Osteoblast (primary cell): Measurements from ENCODE around the gene PIP5K1B. TPM values are rescaled to one million over a fixed set of nuclear protein-coding genes. Genes with fewer than 3 reads are reported as not detected.

Experiments
- DNase-seq: peaks from one replicate; pipeline ENCODE4 v3.0.0; 2011; ENCODE audit warnings: low spot score, mixed read lengths; ENCODE audit not compliant: insufficient read length; ENCODE audit errors: missing footprints
- H2AFZ ChIP-seq: 2 replicates; pipeline ENCODE4 v1.6.0; 2011; ENCODE audit warnings: mild to moderate bottlenecking, low read length
- H3K27ac ChIP-seq: 2 replicates; pipeline ENCODE4 v1.5.1; 2011; ENCODE audit warnings: mild to moderate bottlenecking, low read depth, low read length, moderate library complexity
- H3K27me3 ChIP-seq: 2 replicates; pipeline ENCODE4 v1.6.0; 2012; ENCODE audit warnings: mild to moderate bottlenecking, control low read depth, inconsistent platforms, low read length, moderate library complexity; ENCODE audit not compliant: insufficient read depth
- H3K36me3 ChIP-seq: 2 replicates; pipeline ENCODE4 v1.5.1; 2011; ENCODE audit warnings: mild to moderate bottlenecking, low read length, control low read depth, moderate library complexity; ENCODE audit not compliant: insufficient read depth
- H3K4me1 ChIP-seq: 2 replicates; pipeline ENCODE4 v1.5.1; 2011; ENCODE audit warnings: mild to moderate bottlenecking, low read length, control low read depth, moderate library complexity; ENCODE audit not compliant: insufficient read depth
- H3K4me2 ChIP-seq: 2 replicates; pipeline ENCODE4 v1.6.0; 2011; ENCODE audit warnings: mild to moderate bottlenecking, low read length; ENCODE audit not compliant: insufficient read depth
- H3K4me3 ChIP-seq: fragments of 200-600 bp; sonication (generic); 3 replicates; pipeline ENCODE4 v1.5.1; 2012; ENCODE audit warnings: mild to moderate bottlenecking, low read length, inconsistent platforms; ENCODE audit not compliant: insufficient read depth
- H3K79me2 ChIP-seq: 2 replicates; pipeline ENCODE4 v1.6.0; 2012; ENCODE audit warnings: mild to moderate bottlenecking, low read length, control low read depth, inconsistent platforms; ENCODE audit not compliant: insufficient read depth
- H3K9me3 ChIP-seq: 2 replicates; pipeline ENCODE4 v1.5.1; 2011; ENCODE audit warnings: low read depth, low read length, control low read depth
- H4K20me1 ChIP-seq: 2 replicates; pipeline ENCODE4 v1.6.0; 2012; ENCODE audit warnings: mild to moderate bottlenecking, low read length, control low read depth; ENCODE audit not compliant: insufficient read depth
- CTCF ChIP-seq: IDR thresholded peaks from 2 replicates; pipeline ENCODE4 v1.5.1; 2011; ENCODE audit warnings: mild to moderate bottlenecking, low read depth, low read length, moderate library complexity; ENCODE audit errors: extremely low read depth
- total RNA-seq: library from RNA; depleted of rRNA; stranded (reverse); fragments of >200 nt; gene quantifications from 2 replicates; pipeline ENCODE4 v1.2.3, GENCODE V29; 2012

The PIP5K1B gene
- total RNA-seq, 1 donor: not detected

- Histone ChIP-seq H2AFZ (peak overlapping the region; percentile 67), H3K79me2 (no peaks in the 10 kb centered on the region), H3K4me1 (no peaks in the 10 kb centered on the region), H3K4me3 (peak overlapping the region; percentile 43), H3K4me2 (peak overlapping the region; percentile 70), H3K36me3 (no peaks in the 10 kb centered on the region), H3K27me3 (no peaks in the 10 kb centered on the region), H3K27ac (no peak overlapping the region), H4K20me1 (no peaks in the 10 kb centered on the region), H3K9me3 (no peaks in the 10 kb centered on the region)
- DNase-seq: no peak
- TF ChIP-seq CTCF: peak; percentile 38
These were observed 244.4 kb downstream of the PIP5K1B start for GRCh38 chr9:68949271-68950000.

GRCh38 chr9:68950188-68950587 lies 245.1 kb downstream of the PIP5K1B start:
- Histone ChIP-seq H3K9me3 (no peaks in the 10 kb centered on the region), H3K4me2 (no peak overlapping the region), H4K20me1 (no peaks in the 10 kb centered on the region), H3K27me3 (no peaks in the 10 kb centered on the region), H3K4me1 (no peaks in the 10 kb centered on the region), H2AFZ (no peak overlapping the region), H3K27ac (no peak overlapping the region), H3K79me2 (no peaks in the 10 kb centered on the region), H3K4me3 (no peak overlapping the region), H3K36me3 (no peaks in the 10 kb centered on the region)
- DNase-seq: no peak
- TF ChIP-seq CTCF: no peak

GRCh38 chr9:68950689-68951088 lies 245.6 kb downstream of the PIP5K1B start:
- no peaks in the 10 kb centered on the region for H4K20me1 ChIP-seq
- H3K27ac ChIP-seq: no peak overlapping the region
- H3K9me3 ChIP-seq: no peaks in the 10 kb centered on the region
- no peaks in the 10 kb centered on the region for H3K36me3 ChIP-seq
- no peaks in the 10 kb centered on the region for H3K27me3 ChIP-seq
- no peak for DNase-seq
- no peak for TF ChIP-seq CTCF
- no peak overlapping the region for H2AFZ ChIP-seq
- no peaks in the 10 kb centered on the region for H3K4me1 ChIP-seq
- no peaks in the 10 kb centered on the region for H3K79me2 ChIP-seq
- H3K4me2 ChIP-seq: no peak overlapping the region
- no peak overlapping the region for H3K4me3 ChIP-seq

GRCh38 chr9:68951879-68952659 lies 247.0 kb downstream of the PIP5K1B start:
- no peak for TF ChIP-seq CTCF
- H3K9me3 ChIP-seq: no peaks in the 10 kb centered on the region
- DNase-seq: no peak
- no peak overlapping the region for H3K27ac ChIP-seq
- H3K4me3 ChIP-seq: no peak overlapping the region
- H4K20me1 ChIP-seq: no peaks in the 10 kb centered on the region
- no peak overlapping the region for H3K4me2 ChIP-seq
- no peaks in the 10 kb centered on the region for H3K36me3 ChIP-seq
- no peaks in the 10 kb centered on the region for H3K27me3 ChIP-seq
- H3K4me1 ChIP-seq: no peaks in the 10 kb centered on the region
- H3K79me2 ChIP-seq: no peaks in the 10 kb centered on the region
- no peak overlapping the region for H2AFZ ChIP-seq
